ENCODE results near the gene P2RX2. TPM values are rescaled to one million over a fixed set of nuclear protein-coding genes. Genes with fewer than 3 reads are reported as not detected.

Gene P2RX2
- total RNA-seq, 2 experiments from 2014 or later = not detected

DNA sequence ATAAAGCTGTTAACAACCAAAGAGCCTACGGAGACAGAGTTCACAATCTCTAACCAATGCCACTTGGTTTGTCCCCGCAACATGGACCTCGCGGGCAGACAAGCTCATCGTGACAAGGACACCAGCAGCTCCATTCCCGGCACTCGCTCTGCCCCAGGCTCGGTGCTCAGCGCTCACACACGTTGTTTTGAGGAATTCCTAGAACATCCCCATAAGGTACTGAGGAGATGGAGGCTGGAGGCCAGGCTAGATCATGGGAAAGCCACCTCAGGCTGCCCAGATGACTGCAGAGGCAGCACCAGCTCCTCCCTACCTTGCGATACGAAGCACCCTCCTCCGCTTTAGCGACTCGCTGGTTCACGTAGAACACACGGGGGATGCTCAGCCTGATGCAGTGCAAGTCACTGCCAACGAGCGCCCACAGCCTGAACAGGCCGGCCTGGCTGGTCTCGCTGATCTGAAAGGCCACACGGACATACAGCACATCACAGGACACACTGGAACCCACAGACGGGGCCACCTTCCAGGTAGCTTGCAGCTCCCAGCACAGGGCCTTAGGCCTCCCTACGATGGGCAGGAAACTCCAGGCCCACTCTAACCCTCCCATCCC is 30.1 kb downstream of the P2RX2 start:
- no peaks in the 10 kb centered on the region for H3K79me2 ChIP-seq (ENCODE audit: insufficient read depth, low read depth, low read length)
- no peak for DNase-seq (ENCODE audit: low spot score)
- intact Hi-C loops (cut with micrococcal nuclease; ENCODE audit: unreplicated experiment) = no loop called here
- H3K9me3 ChIP-seq (ENCODE audit: low read length) = no peaks in the 10 kb centered on the region
- no peak overlapping the region for H2AFZ ChIP-seq (ENCODE audit: low read length)
- H3K4me1 ChIP-seq (ENCODE audit: insufficient read depth, low read length, poor library complexity, severe bottlenecking) = no peaks in the 10 kb centered on the region
- no peak overlapping the region for H3K4me3 ChIP-seq (ENCODE audit: low read depth, low read length, poor library complexity, severe bottlenecking)
- POLR2A ChIA-PET = no interaction called here
- TF ChIP-seq EZH2phosphoT487 (IDR thresholded peaks at IDR 0.05; ENCODE audit: borderline replicate concordance, low read depth, low read length) = no peak
- TF ChIP-seq, protein P1, sequence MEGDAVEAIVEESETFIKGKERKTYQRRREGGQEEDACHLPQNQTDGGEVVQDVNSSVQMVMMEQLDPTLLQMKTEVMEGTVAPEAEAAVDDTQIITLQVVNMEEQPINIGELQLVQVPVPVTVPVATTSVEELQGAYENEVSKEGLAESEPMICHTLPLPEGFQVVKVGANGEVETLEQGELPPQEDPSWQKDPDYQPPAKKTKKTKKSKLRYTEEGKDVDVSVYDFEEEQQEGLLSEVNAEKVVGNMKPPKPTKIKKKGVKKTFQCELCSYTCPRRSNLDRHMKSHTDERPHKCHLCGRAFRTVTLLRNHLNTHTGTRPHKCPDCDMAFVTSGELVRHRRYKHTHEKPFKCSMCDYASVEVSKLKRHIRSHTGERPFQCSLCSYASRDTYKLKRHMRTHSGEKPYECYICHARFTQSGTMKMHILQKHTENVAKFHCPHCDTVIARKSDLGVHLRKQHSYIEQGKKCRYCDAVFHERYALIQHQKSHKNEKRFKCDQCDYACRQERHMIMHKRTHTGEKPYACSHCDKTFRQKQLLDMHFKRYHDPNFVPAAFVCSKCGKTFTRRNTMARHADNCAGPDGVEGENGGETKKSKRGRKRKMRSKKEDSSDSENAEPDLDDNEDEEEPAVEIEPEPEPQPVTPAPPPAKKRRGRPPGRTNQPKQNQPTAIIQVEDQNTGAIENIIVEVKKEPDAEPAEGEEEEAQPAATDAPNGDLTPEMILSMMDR (conservative IDR thresholded peaks at IDR 0.05; ENCODE audit: low read length) = no peak
- no peak overlapping the region for H3K4me2 ChIP-seq (ENCODE audit: low read length)
- CTCF ChIA-PET (ENCODE audit: unreplicated experiment) = interaction anchor here (0.7 kb wide), 1 partner anchor 15 kb away, joined by 3 read pairs; no protein-coding TSS in a partner anchor
- H3K27ac ChIP-seq (ENCODE audit: low read depth, low read length, poor library complexity, severe bottlenecking) = no peak overlapping the region
- peaks cover 95% of the 10 kb centered on the region for H3K36me3 ChIP-seq (ENCODE audit: insufficient read depth, low read length)
- H3K9me2 ChIP-seq (ENCODE audit: insufficient read depth, low read length) = no peaks in the 10 kb centered on the region
- BruUV-seq (replicated peaks) = no TSS peak
- H4K20me1 ChIP-seq (ENCODE audit: insufficient read depth, low read length) = no peaks in the 10 kb centered on the region

DNA sequence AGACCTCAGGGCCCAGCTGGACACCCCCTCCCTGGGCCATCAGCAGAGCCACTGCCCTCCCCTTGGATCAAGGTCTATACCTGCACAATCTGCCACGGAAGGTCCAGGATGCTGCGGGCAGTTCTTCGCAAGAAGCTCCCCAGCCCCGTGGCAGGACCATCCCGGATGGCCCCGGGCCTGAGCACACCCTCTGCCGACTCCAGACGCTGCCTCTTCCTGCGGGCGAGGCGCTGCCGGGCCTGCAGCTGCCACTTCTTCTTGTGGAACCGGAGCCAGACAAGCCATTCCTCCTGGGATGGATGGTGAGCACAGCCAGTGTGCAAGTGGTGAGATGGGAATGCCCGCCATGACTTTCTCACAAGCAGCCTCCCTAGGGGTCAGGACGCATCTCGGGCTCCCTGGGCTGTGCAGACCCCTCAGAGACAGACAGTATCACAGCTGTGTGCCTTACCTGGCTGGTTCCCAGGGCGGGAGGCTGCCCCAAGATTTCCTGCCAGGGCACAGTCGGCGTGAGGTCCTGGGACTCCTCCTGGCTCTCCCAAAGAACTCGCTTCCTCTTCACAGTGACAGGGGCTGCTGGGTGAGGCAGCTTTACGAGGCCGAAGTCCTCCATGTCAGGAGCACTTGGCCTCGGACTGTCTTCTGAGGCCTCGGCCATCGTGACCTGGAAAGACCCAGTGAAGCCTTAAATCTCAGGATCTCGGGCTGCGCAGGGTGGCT is 30.8 kb downstream of the P2RX2 start:
- no peaks in the 10 kb centered on the region for H3K9me2 ChIP-seq (ENCODE audit: insufficient read depth, low read length)
- no peaks in the 10 kb centered on the region for H3K79me2 ChIP-seq (ENCODE audit: insufficient read depth, low read depth, low read length)
- no peak overlapping the region for H3K4me2 ChIP-seq (ENCODE audit: low read length)
- no peaks in the 10 kb centered on the region for H3K9me3 ChIP-seq (ENCODE audit: low read length)
- H3K4me1 ChIP-seq (ENCODE audit: insufficient read depth, low read length, poor library complexity, severe bottlenecking) = no peaks in the 10 kb centered on the region
- POLR2A ChIA-PET = interaction anchor here (0.6 kb wide), 1 partner anchor 22 kb away, joined by 4 read pairs; no protein-coding TSS in a partner anchor
- H2AFZ ChIP-seq (ENCODE audit: low read length) = no peak overlapping the region
- no peak overlapping the region for H3K27ac ChIP-seq (ENCODE audit: low read depth, low read length, poor library complexity, severe bottlenecking)
- CTCF ChIA-PET (ENCODE audit: unreplicated experiment) = no interaction called here
- no peak overlapping the region for H3K4me3 ChIP-seq (ENCODE audit: low read depth, low read length, poor library complexity, severe bottlenecking)
- no peak for DNase-seq (ENCODE audit: low spot score)
- no peaks in the 10 kb centered on the region for H4K20me1 ChIP-seq (ENCODE audit: insufficient read depth, low read length)
- no TSS peak for BruUV-seq (replicated peaks)
- TF ChIP-seq, protein P1 (conservative IDR thresholded peaks at IDR 0.05; ENCODE audit: low read length) = no peak
- intact Hi-C loops (cut with micrococcal nuclease; ENCODE audit: unreplicated experiment) = no loop called here
- H3K36me3 ChIP-seq (ENCODE audit: insufficient read depth, low read length) = peaks cover 95% of the 10 kb centered on the region

Measured in OCI-LY7 (cell line).